Central memory CD8-positive, alpha-beta T cell (primary cell): ENCODE results near the gene MYBPC2.

Source experiments
- ATAC-seq: fragments of 150-1000 bp; cut with Tn5 transposase; replicated peaks from 2 replicates; pipeline ENCODE4 v1.10.0; 2022; ENCODE audit warnings: mild to moderate bottlenecking, moderate FRiP score, moderate number of reproducible peaks; ENCODE audit not compliant: poor library complexity, severe bottlenecking; ENCODE audit errors: extremely low read depth
- DNase-seq, 2 donors: peaks; one replicate each; pipeline ENCODE4 v3.0.0; 2021; ENCODE audit warnings: low spot score in 2 of 2
- H3K27ac Mint-ChIP-seq: one replicate; pipeline ENCODE4 v1.8.0; 2022; ENCODE audit warnings: low read depth, mild to moderate bottlenecking, moderate library complexity, mixed read lengths
- H3K27me3 Mint-ChIP-seq: one replicate; pipeline ENCODE4 v1.8.0; 2022; ENCODE audit warnings: mixed read lengths
- H3K36me3 Mint-ChIP-seq: one replicate; pipeline ENCODE4 v1.8.0; 2022; ENCODE audit warnings: mild to moderate bottlenecking, moderate library complexity, mixed read lengths; ENCODE audit not compliant: insufficient read depth
- H3K4me1 Mint-ChIP-seq: one replicate; pipeline ENCODE4 v1.8.0; 2022; ENCODE audit warnings: mixed read lengths
- H3K4me3 Mint-ChIP-seq: one replicate; pipeline ENCODE4 v1.8.0; 2022; ENCODE audit warnings: mild to moderate bottlenecking, moderate library complexity, mixed read lengths
- H3K9me3 Mint-ChIP-seq: one replicate; pipeline ENCODE4 v1.8.0; 2022; ENCODE audit warnings: mixed read lengths

Gene MYBPC2

DNA sequence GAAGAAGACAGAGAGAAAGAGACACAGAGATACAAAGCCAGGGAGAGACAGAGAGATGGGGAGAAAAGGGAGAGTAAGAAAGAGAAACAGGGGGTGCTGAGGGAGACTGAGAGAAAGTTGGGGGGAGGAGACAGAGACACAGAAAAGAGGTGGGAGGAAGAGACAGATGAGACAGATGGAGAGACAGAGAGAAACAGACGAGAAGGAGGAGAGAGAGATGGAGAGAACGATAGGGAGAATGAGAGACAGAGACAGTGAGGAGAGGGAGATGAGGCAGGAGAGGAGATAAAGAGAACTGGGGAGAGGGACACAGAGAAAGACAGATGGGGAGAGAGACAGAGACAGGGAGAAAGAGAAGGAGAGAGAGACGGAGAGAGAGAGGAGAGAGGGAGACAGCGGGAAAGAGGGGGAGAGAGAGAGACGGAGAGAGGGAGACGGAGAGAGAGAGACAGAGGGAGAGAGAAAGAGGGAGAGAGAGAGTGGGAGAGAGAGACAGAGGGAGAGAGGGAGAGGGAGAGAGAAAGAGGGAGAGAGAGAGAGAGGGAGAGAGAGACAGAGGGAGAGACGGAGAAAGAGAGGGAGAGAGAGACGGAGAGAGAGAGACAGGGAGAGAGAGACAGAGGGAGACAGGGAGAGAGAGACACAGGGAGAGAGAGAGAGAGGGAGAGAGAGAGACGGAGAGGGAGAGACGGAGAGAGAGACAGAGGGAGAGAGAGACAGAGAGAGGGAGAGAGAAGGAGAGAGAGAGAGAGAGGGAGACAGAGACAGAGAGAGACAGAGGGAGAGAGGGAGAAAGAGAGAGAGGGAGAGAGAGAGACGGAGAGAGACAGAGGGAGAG is 65.7 kb downstream of the MYBPC2 start:
- no peak overlapping the region for H3K4me3 Mint-ChIP-seq
- ATAC-seq, result no peak
- DNase-seq, result no peak
- H3K4me1 Mint-ChIP-seq, result no peaks in the 10 kb centered on the region
- H3K27ac Mint-ChIP-seq, result no peak overlapping the region
- no peaks in the 10 kb centered on the region for H3K9me3 Mint-ChIP-seq
- H3K36me3 Mint-ChIP-seq, result peaks cover 3% of the 10 kb centered on the region
- H3K27me3 Mint-ChIP-seq, result no peaks in the 10 kb centered on the region

GRCh38 chr19:50500060-50500752 is 67.5 kb downstream of the MYBPC2 start:
- Mint-ChIP-seq H3K27me3 (no peaks in the 10 kb centered on the region), H3K9me3 (no peaks in the 10 kb centered on the region), H3K4me1 (no peaks in the 10 kb centered on the region), H3K4me3 (no peak overlapping the region), H3K36me3 (peaks cover 3% of the 10 kb centered on the region), H3K27ac (no peak overlapping the region)
- no peak for DNase-seq
- ATAC-seq, result no peak

GRCh38 chr19:50500753-50501151 is 68.1 kb downstream of the MYBPC2 start:
- Mint-ChIP-seq H3K4me3 (no peak overlapping the region), H3K36me3 (peaks cover 3% of the 10 kb centered on the region), H3K27me3 (no peaks in the 10 kb centered on the region), H3K4me1 (no peaks in the 10 kb centered on the region), H3K9me3 (no peaks in the 10 kb centered on the region), H3K27ac (no peak overlapping the region)
- ATAC-seq (no peak), DNase-seq (no peak)

- H3K36me3 Mint-ChIP-seq, result peaks cover 1% of the 10 kb centered on the region
- H3K4me3 Mint-ChIP-seq, result no peak overlapping the region
- no peaks in the 10 kb centered on the region for H3K4me1 Mint-ChIP-seq
- DNase-seq (no peak), ATAC-seq (no peak)
- no peak overlapping the region for H3K27ac Mint-ChIP-seq
- H3K27me3 Mint-ChIP-seq, result no peaks in the 10 kb centered on the region
- H3K9me3 Mint-ChIP-seq, result no peaks in the 10 kb centered on the region
Observed at GRCh38 chr19:50501186-50501567, 68.5 kb downstream of the MYBPC2 start.

DNA sequence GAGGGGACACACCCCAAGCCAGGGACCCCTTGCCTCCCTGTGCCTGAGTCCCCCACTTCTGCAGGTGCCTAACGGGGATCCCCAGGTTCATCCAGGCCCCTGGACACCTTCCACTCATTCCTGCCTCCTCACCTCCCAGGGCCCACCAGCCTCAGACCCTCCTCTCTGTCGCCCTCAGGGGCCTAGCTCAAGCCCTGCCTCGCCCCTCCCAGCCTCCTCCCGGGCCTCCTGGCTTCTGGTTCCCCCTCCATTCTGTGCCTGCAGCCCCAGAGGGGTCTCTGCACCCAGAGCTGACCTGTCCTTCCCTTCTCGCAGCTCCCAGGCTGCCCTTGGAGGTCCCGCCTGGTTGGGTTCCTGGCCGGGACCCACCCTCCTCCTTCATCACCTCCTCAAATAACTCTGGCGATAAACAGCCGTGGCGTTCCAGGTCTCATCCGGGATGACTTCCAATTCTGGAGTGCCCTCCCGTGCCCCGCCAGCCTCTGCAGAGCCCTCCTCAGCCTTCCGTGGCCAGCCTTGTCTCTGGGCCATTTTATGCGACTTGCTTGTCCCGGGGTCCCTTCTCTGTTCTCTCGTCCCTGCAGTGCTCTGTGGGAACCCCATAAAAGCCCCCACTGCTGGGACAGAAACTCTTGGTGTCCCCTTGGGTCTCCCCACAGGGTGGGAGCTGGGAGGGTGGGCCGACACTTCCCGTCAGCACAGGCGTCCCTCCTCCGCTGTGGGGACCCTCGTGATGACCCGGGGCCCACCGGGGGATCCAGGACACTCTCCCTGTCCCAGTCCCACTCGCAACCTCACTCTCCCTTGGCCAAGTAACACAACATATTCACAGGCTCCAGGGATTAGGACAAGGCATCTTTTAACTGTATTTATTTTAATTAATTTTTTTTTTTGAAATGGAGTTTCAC is 69.1 kb downstream of the MYBPC2 start:
- ATAC-seq, result no peak
- H3K9me3 Mint-ChIP-seq, result no peaks in the 10 kb centered on the region
- no peaks in the 10 kb centered on the region for H3K4me1 Mint-ChIP-seq
- H3K27ac Mint-ChIP-seq, result peak overlapping the region; percentile 65
- H3K36me3 Mint-ChIP-seq, result peaks cover 1% of the 10 kb centered on the region
- H3K4me3 Mint-ChIP-seq, result no peak overlapping the region
- H3K27me3 Mint-ChIP-seq, result no peaks in the 10 kb centered on the region
- no peak for DNase-seq

DNA sequence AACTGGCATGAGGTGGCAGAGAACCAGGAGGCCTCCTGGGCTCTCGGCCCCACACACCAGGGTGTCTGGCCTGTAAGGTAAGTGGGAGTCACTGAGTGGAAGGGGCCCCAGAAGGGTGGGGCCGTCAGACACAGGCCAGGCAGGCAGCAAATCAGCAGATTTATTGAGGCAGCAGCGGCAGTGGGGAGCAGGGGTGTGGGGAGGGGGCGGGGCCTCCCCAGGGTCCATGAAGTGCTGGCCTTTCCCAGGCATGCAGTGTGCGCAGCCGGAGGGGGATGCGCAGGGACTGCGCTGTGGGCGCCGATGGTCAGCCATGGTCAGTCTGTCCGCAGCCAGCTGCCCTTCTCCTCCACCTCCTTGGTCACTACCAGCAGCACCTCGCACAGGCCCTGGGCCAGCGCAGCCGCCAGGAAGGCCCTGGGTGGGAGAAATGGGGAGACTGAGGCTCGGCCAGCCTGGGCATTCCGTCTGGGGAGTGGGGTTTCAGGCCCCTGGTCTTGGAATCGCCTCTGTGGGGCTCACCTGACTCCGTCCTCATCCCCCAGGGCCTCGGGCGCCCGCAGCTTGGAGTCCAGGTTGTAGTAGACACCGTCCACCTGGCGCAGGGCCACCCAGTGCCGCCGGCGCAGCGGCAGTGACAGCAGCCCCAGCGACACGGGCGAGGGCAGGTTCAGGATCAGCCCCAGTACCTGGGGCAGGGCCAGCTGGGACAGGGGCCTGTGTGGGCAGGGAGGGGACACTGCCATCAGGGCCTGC is 73.3 kb downstream of the MYBPC2 start:
- Mint-ChIP-seq H3K27me3 (no peaks in the 10 kb centered on the region), H3K27ac (no peak overlapping the region), H3K4me3 (no peak overlapping the region), H3K36me3 (peaks cover 1% of the 10 kb centered on the region), H3K4me1 (peaks cover 30% of the 10 kb centered on the region), H3K9me3 (no peaks in the 10 kb centered on the region)
- ATAC-seq (no peak), DNase-seq (no peak)

DNA sequence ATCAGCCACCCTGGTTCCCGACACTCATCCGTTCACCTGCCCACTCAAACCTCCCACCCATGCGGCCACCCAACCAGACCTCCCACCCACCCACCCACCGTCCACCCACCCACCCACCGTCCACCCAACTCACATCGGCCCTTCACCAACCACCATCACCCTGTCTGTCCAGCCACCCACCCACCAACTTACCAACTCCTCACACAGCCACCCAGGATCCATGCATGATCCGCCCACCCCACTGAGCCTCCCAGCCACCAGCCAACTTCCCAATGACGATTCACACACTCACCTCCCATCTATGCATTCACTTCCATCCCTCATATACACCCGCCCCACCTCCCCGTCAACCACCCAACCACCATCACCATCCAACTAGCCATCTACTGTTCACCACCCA is 74.0 kb downstream of the MYBPC2 start:
- Mint-ChIP-seq H3K27ac (peak overlapping the region; percentile 53), H3K27me3 (no peaks in the 10 kb centered on the region), H3K4me1 (peaks cover 37% of the 10 kb centered on the region), H3K9me3 (no peaks in the 10 kb centered on the region), H3K36me3 (peaks cover 6% of the 10 kb centered on the region), H3K4me3 (no peak overlapping the region)
- no peak for ATAC-seq
- DNase-seq, result no peak

DNA sequence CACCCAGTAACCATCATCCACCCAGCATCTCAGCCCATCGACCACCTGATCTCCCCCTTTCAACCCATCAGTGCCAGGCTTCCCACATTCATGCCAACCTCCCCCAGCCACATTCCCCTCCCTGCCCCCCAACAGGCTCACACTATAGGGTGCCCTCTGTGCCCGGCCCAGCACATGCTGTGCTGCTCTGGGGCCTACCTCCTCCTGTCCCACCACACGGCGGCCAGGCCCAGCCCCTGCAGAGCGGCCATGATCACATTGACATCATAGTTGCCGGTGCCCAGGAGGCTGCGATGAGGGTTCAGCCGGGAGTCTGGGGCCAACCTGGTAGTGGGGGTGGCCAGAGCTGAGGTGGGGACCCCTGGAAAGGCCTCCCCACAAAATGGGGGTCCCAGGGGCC is 74.7 kb downstream of the MYBPC2 start:
- ATAC-seq (no peak), DNase-seq (no peak)
- Mint-ChIP-seq H3K27me3 (no peaks in the 10 kb centered on the region), H3K4me3 (no peak overlapping the region), H3K36me3 (peaks cover 7% of the 10 kb centered on the region), H3K9me3 (no peaks in the 10 kb centered on the region), H3K27ac (peak overlapping the region; percentile 53), H3K4me1 (peaks cover 40% of the 10 kb centered on the region)

DNA sequence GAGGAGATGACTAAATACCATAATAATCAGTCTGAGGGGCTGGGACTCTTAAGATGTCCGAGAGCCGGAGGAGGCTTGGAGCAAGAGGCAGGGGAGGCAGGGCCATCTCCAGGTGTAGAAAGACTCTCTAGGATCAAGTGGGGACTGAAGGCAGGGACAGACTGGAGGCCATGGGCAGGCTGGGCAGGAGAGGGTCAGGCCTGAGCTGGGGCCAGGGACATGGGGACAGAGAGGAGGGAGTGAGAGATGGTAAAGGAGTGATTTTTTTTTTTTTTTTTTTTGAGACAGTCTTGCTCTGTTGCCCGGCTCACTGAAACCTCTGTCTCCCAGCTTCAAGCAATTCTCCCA is 76.1 kb downstream of the MYBPC2 start:
- H3K4me1 Mint-ChIP-seq, result peaks cover 40% of the 10 kb centered on the region
- H3K4me3 Mint-ChIP-seq, result peak overlapping the region; percentile 77
- no peaks in the 10 kb centered on the region for H3K9me3 Mint-ChIP-seq
- peak overlapping the region; percentile 73 for H3K27ac Mint-ChIP-seq
- H3K36me3 Mint-ChIP-seq, result peaks cover 10% of the 10 kb centered on the region
- ATAC-seq, result no peak
- no peak for DNase-seq
- no peaks in the 10 kb centered on the region for H3K27me3 Mint-ChIP-seq

DNA sequence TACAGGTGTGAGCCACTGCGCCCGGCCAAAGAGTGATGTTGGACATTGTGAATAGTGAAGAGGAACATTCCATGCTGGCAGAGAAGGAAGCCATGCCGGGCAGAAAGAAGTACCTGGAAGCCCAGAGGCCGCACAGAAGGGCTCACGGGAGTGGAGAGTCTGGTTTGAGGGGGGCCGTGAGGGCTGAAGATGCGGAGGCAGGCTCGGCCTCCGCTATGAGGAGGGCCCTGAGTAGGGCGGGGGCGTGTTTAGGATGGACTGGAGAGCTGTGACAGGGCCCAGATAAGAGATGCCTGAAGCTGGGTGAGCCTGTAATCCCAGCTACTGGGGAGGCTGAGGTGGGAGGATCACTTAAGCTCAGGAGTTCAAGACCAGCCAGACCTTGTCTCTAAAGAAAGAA is 76.7 kb downstream of the MYBPC2 start:
- Mint-ChIP-seq H3K9me3 (no peaks in the 10 kb centered on the region), H3K27ac (no peak overlapping the region), H3K27me3 (no peaks in the 10 kb centered on the region), H3K4me3 (peak overlapping the region; percentile 77), H3K4me1 (peaks cover 40% of the 10 kb centered on the region), H3K36me3 (peaks cover 10% of the 10 kb centered on the region)
- DNase-seq (no peak), ATAC-seq (no peak)

DNA sequence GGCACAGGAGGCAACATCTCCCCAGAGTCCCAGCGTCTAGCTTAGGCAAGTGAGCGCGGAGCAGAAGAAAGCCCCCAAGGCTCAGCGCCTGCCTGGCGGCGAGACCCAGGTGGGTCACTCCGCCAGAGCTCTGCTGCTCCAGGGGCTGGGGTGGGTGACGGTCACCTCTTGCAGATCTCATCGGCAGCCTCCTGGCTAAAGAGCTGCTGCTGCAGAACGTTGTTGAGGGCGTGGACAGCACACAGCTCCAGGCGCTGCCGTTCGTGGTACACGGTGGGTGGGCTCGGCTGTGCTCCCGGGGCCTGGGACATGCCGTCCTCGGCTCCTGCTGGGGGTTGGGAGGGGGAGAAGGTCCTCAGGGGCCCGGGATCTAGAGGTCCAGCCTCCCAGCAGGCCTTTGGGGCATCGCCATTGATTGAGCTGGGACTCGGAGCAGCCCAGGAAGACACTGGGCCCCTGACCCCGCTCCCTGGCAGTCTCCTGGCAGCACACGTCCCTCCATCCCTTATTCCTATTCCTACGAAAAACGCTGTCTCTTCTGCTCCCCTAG is 77.5 kb downstream of the MYBPC2 start:
- Mint-ChIP-seq H3K4me3 (peak overlapping the region; percentile 77), H3K27me3 (no peaks in the 10 kb centered on the region), H3K27ac (peak overlapping the region; percentile 96), H3K9me3 (no peaks in the 10 kb centered on the region), H3K4me1 (peaks cover 40% of the 10 kb centered on the region), H3K36me3 (peaks cover 10% of the 10 kb centered on the region)
- ATAC-seq (no peak), DNase-seq (no peak)

DNA sequence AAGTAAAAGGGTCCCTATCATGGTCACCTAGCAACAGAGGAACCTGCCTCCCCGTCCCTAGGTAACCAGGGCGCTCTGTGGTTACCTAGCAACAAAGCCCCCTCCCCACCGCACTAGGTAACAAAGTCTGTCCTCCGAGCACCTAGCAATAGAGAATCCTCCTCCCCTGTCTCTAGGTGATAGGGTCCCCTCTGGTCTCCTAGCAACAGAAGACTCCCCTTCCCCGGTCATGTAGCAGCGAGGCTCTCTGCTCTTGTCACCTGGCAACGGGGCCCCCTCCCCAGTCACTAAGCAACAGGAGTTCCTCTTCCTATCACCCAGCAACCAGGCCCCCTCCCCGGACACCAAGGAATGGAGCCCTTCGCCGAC is 78.0 kb downstream of the MYBPC2 start:
- DNase-seq (no peak), ATAC-seq (no peak)
- Mint-ChIP-seq H3K4me1 (peaks cover 40% of the 10 kb centered on the region), H3K4me3 (peak overlapping the region; percentile 77), H3K9me3 (no peaks in the 10 kb centered on the region), H3K27me3 (no peaks in the 10 kb centered on the region), H3K36me3 (peaks cover 12% of the 10 kb centered on the region), H3K27ac (peak overlapping the region; percentile 96)
